HEK293T (cell line): ENCODE data around the gene BICDL1.

Experiments
- ARNT ChIP-seq: fragments of 450-650 bp; IDR thresholded peaks from 2 replicates; pipeline ENCODE4 v1.6.1; 2017; ENCODE audit warnings: mild to moderate bottlenecking
- BHLHE40 ChIP-seq: fragments of 450-650 bp; IDR thresholded peaks from 2 replicates; pipeline ENCODE4 v1.6.1; 2016; ENCODE audit warnings: mild to moderate bottlenecking, moderate library complexity, borderline replicate concordance
- ELF4 ChIP-seq: fragments of 450-650 bp; IDR thresholded peaks from 2 replicates; pipeline ENCODE4 v1.6.1; 2017; ENCODE audit warnings: antibody characterized with exemption
- SP1 ChIP-seq: fragments of 450-650 bp; IDR thresholded peaks from 2 replicates; pipeline ENCODE4 v1.6.1; 2017
- SUZ12 ChIP-seq: fragments of 450-650 bp; IDR thresholded peaks from 2 replicates; pipeline ENCODE4 v1.6.1; 2016; ENCODE audit warnings: mild to moderate bottlenecking

GRCh38 chr12:120051535-120051934 is 62.5 kb downstream of the BICDL1 start:
- TF ChIP-seq ELF4 (no peak), SUZ12 (no peak), ARNT (no peak), BHLHE40 (no peak), SP1 (no peak)
